Measurements from ENCODE around the gene PIK3CG. TPM values are rescaled to one million over a fixed set of nuclear protein-coding genes. Genes with fewer than 3 reads are reported as not detected.
"Not testable (repeated sequence)": the region's sequence is repeated elsewhere in the genome, so short reads cannot be mapped to it uniquely, and the experiment has no call there.

Gene PIK3CG
- polyA plus RNA-seq, 2 of the 4 experiments (the other 2 are of a cell fraction): not detected

GRCh38 chr7:106895246-106895864, 30.3 kb downstream of the PIK3CG start:
- no peak overlapping the region for H3K4me3 ChIP-seq
- TF ChIP-seq REST (IDR thresholded peaks at IDR 0.05): no peak
- WGBS (ENCODE audit: missing lambda C conversion rate): 49% methylated on average over 4 of the region's 4 CpGs
- ChIA-PET POLR2A (no interaction called here), CTCF (no interaction called here)
- ATAC-seq (no peak), DNase-seq (ENCODE audit: low read depth in 1 of 2, low spot score in 1 of 2) (no peak), FAIRE-seq (no peak)
- H3K4me1 ChIP-seq: no peaks in the 10 kb centered on the region
- H3K27ac ChIP-seq: no peak overlapping the region
- H3K4me2 ChIP-seq: no peak overlapping the region
- H3K9me3 ChIP-seq: no peaks in the 10 kb centered on the region; the same call in 2 of the 3 replicates

- DNase-seq (ENCODE audit: low read depth in 1 of 2, low spot score in 1 of 2) (no peak), ATAC-seq (no peak), FAIRE-seq (no peak)
- H3K4me1 ChIP-seq: no peaks in the 10 kb centered on the region
- no peak overlapping the region for H3K4me3 ChIP-seq
- no peak overlapping the region for H3K27ac ChIP-seq
- ChIA-PET CTCF (no interaction called here), POLR2A (no interaction called here)
- H3K4me2 ChIP-seq: no peak overlapping the region
- TF ChIP-seq NR3C1 (IDR thresholded peaks at IDR 0.05): no peak
- peak; percentile 34 for TF ChIP-seq MAFK (IDR thresholded peaks at IDR 0.05; ENCODE audit: partially characterized antibody)
- TF ChIP-seq BHLHE40 (IDR thresholded peaks at IDR 0.05; ENCODE audit: low read depth, low read length): no peak
- no peak for TF ChIP-seq CHD4 (IDR thresholded peaks at IDR 0.05; ENCODE audit: borderline replicate concordance)
- 42% methylated on average over 3 of the region's 3 CpGs for WGBS (ENCODE audit: missing lambda C conversion rate)
- H3K9me3 ChIP-seq: no peaks in the 10 kb centered on the region; the same call in 2 of the 3 replicates
These were observed 31.1 kb downstream of the PIK3CG start for GRCh38 chr7:106896231-106896630.

- H3K9me3 ChIP-seq; H3K4me1 ChIP-seq; H3K4me2 ChIP-seq; DNase-seq (ENCODE audit: low read depth in 1 of 2, low spot score in 1 of 2); FAIRE-seq; H3K27ac ChIP-seq; POLR2A ChIA-PET; CTCF ChIA-PET; H3K4me3 ChIP-seq; ATAC-seq: not testable (repeated sequence)
- 33% methylated on average over 3 of the region's 3 CpGs for whole genome bisulfite sequencing (ENCODE audit: missing lambda C conversion rate)
These were observed 32.5 kb downstream of the PIK3CG start for GRCh38 chr7:106897553-106897952.

- 7% methylated on average over 2 of the region's 2 CpGs for WGBS (ENCODE audit: missing lambda C conversion rate)
- ATAC-seq, FAIRE-seq: not testable (repeated sequence)
These were observed 33.9 kb downstream of the PIK3CG start for GRCh38 chr7:106898967-106899366.

GRCh38 chr7:106901828-106902441, 36.9 kb downstream of the PIK3CG start:
- POLR2A ChIA-PET: no interaction called here
- CTCF ChIA-PET: no interaction called here
- Histone ChIP-seq H3K4me1 (no peaks in the 10 kb centered on the region), H3K4me2 (no peak overlapping the region), H3K4me3 (no peak overlapping the region), H3K9me3 (no peaks in the 10 kb centered on the region; the same call in 2 of the 3 replicates), H3K27ac (no peak overlapping the region)
- no peak for DNase-seq (ENCODE audit: low read depth in 1 of 2, low spot score in 1 of 2)
- FAIRE-seq: no peak
- 37% methylated on average over 4 of the region's 4 CpGs for WGBS (ENCODE audit: missing lambda C conversion rate)
- no peak for ATAC-seq
- TF ChIP-seq CTCF (IDR thresholded peaks at IDR 0.05) (no peak), SREBF2 (IDR thresholded peaks at IDR 0.05) (no peak), RNF2 (IDR thresholded peaks at IDR 0.05; ENCODE audit: borderline replicate concordance, low read depth) (no peak), BCL3 (IDR thresholded peaks at IDR 0.05) (no peak), GATA3 (IDR thresholded peaks at IDR 0.05; ENCODE audit: borderline replicate concordance) (no peak), CEBPB (IDR thresholded peaks at IDR 0.05) (no peak), RCOR1 (IDR thresholded peaks at IDR 0.05; ENCODE audit: low read depth, low read length) (no peak), ATOH8 (CRISPR knock-in tag; IDR thresholded peaks at IDR 0.05; ENCODE audit: low read depth) (no peak), MAZ (IDR thresholded peaks at IDR 0.05; ENCODE audit: borderline replicate concordance, low read depth, low read length) (no peak), HOXB13 (CRISPR knock-in tag; IDR thresholded peaks at IDR 0.05; ENCODE audit: low read depth) (no peak), POLR2AphosphoS2 (conservative IDR thresholded peaks at IDR 0.05; ENCODE audit: low read length) (no peak), E2F6 (IDR thresholded peaks at IDR 0.05; ENCODE audit: borderline replicate concordance, low read depth) (no peak)

More at GRCh38 chr7:106898967-106899366, 33.9 kb downstream of the PIK3CG start:
- DNase-seq (ENCODE audit: low read depth in 1 of 2, low spot score in 1 of 2); H3K9me3 ChIP-seq; POLR2A ChIA-PET; H3K4me3 ChIP-seq; H3K4me1 ChIP-seq; H3K4me2 ChIP-seq; H3K27ac ChIP-seq: not testable (repeated sequence)
- CTCF ChIA-PET: interaction anchor here (1.1 kb wide), 1 partner anchor 154 kb away, joined by 3 read pairs; no protein-coding TSS in a partner anchor

Measured in A549 (cell line).